ENCODE data around the gene VAMP8. TPM values are rescaled to one million over a fixed set of nuclear protein-coding genes. Genes with fewer than 3 reads are reported as not detected.

The VAMP8 gene
- polyA plus RNA-seq, 3 donors = 260 to 761 (median 623) TPM

DNA sequence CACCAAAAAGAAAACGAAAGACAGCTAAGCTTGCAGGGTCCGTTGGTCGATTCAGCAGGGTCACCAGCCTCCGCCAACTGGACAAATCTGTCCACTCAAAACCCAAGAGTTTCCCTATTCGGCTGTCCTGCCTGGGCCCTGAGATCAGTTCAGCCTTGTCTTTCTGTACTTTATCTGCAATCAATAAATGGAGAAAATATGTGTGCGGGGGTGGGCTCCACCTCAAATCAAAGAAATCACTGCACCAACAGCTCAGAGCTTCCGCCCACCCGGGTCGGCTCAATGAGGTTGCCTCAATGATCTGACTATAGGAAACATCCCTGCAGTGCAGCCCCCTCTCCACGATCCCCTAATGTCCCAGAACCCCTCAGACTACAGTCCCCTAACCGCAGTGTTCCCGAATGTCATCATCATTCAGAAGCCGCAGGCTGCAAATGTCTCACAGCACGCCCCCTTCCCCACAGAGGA lies 16.5 kb upstream of the VAMP8 start:
- peak overlapping the region; percentile 91 to 97 (median 95) for H3K27ac Mint-ChIP-seq
- H3K4me1 ChIP-seq (ENCODE audit: control insufficient read depth in 1 of 2, insufficient read depth in 2 of 2, low read length in 2 of 2) = peaks cover 44 to 48% of the 10 kb centered on the region in 2 donors
- DNase-seq = no peak
- H3K9me3 ChIP-seq (replicated peaks in 1 of 2; ENCODE audit: control insufficient read depth in 1 of 2, insufficient read depth in 1 of 2, low read length in 2 of 2) = no peaks in the 10 kb centered on the region
- H3K9me3 Mint-ChIP-seq = peaks cover 0 to 4% (median 0%) of the 10 kb centered on the region in 7 donors
- H3K9ac ChIP-seq (ENCODE audit: insufficient read depth, low read length, poor library complexity, severe bottlenecking) = peak overlapping the region; percentile 80
- no peaks in the 10 kb centered on the region for H4K20me1 ChIP-seq (ENCODE audit: insufficient read depth, low read length)
- H3K4me3 Mint-ChIP-seq = peak overlapping the region; percentile 94 to 98
- TF ChIP-seq CTCF (IDR thresholded peaks at IDR 0.05) = no peak
- WGBS (ENCODE audit: insufficient coverage) = 14% methylated on average over 8 of the region's 14 CpGs
- H3K79me2 ChIP-seq (ENCODE audit: insufficient read depth, low read length) = peaks cover 55% of the 10 kb centered on the region
- H3K36me3 Mint-ChIP-seq = peaks cover 21 to 34% of the 10 kb centered on the region in 2 donors
- H3K4me2 ChIP-seq (replicated peaks; ENCODE audit: extremely low read depth, low read length, poor library complexity, severe bottlenecking) = peak overlapping the region; percentile 93
- peak overlapping the region; percentile 80 to 94 for H3K27ac ChIP-seq (ENCODE audit: low read depth in 1 of 2, low read length in 2 of 2)
- peak overlapping the region; percentile 97 for H2AFZ ChIP-seq (ENCODE audit: insufficient read depth, low read depth, low read length, poor library complexity, severe bottlenecking)
- no peaks in the 10 kb centered on the region for H3K27me3 ChIP-seq (ENCODE audit: control insufficient read depth in 2 of 2, insufficient read depth in 2 of 2, low read length in 2 of 2)
- no peaks in the 10 kb centered on the region for H3K27me3 Mint-ChIP-seq (ENCODE audit: low read depth in 3 of 3)
- H3K36me3 ChIP-seq (replicated peaks in 1 of 2; ENCODE audit: control insufficient read depth in 1 of 2, insufficient read depth in 2 of 2, low read length in 2 of 2) = peaks cover 12 to 30% of the 10 kb centered on the region in 2 donors
- peak overlapping the region; percentile 66 to 99 (median 82) for H3K4me3 ChIP-seq (replicated peaks in 1 of 3; ENCODE audit: low read depth in 2 of 3, low read length in 3 of 3)
- intact Hi-C loops (cut with micrococcal nuclease) = loop anchor here in 1 of 2 donors (5.0 kb wide), 1 partner anchor 41 kb away; the partner anchor contains the start of gene TMEM150A
- peaks cover 45% of the 10 kb centered on the region for H3K4me1 Mint-ChIP-seq

DNA sequence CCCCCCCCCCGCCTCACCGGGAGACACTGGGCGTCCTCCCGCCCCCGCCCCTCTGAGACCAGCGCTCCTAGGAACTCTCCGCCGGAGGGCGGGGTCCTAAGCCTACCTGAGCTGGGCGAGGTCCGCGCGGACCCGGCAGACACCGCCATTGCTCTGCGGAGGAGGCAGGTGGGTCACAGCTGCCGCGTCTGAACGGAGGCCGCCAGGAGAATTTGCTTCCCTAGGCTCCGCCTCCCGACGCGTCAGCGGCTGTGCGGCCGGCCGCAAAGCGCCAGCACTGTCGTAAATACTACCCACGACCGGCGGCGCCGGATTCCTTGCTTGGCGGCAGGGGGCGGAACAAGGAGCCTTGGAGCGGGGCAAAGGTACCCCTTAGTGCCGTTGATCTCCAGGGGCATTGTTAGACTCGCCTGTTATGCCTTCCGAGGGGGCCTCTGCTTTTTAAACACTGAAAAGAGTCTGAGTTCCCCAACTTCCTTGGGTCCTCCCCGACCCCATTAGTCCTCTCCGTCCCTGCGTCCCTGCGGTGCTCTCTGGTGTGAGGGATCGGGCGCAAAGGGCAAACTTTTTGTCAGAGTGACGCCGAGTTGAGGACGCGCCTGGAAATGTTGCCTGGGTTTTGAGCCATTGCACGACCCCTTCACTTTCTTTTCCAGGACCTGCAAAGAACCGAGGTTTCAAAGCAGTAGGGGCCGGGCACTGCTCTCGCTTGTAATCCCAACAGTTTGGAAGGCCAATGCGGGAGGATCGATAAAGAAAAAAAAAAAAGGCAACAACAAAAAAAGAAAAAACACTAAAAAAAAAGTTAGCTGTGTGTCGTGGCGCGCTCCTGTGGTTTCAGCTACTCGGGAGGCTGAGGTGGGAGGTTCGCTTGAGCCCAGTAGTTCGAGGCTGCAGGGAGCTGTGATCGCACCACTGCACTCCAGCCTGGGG lies 15.8 kb upstream of the VAMP8 start, which contains the start of gene GGCX:
Gene GGCX (minus strand): TSS at position 214 of the 933 bp plus-strand sequence. CDS start 65 bp downstream, at position 149.
- 3% methylated on average over 50 of the region's 64 CpGs for WGBS (ENCODE audit: insufficient coverage)
- peak within 1 kb of the TSS; percentile 91 to 97 (median 95) for H3K27ac Mint-ChIP-seq
- Histone ChIP-seq H2AFZ (ENCODE audit: insufficient read depth, low read depth, low read length, poor library complexity, severe bottlenecking) (peak within 1 kb of the TSS; percentile 97), H3K9ac (ENCODE audit: insufficient read depth, low read length, poor library complexity, severe bottlenecking) (peak within 1 kb of the TSS; percentile 80), H3K36me3 (replicated peaks in 1 of 2; ENCODE audit: control insufficient read depth in 1 of 2, insufficient read depth in 2 of 2, low read length in 2 of 2) (peaks cover 7 to 23% of the 10 kb centered on the region in 2 donors), H3K4me3 (replicated peaks in 1 of 3; ENCODE audit: low read depth in 2 of 3, low read length in 3 of 3) (peak within 1 kb of the TSS; percentile 66 to 99 (median 82)), H3K27me3 (ENCODE audit: control insufficient read depth in 2 of 2, insufficient read depth in 2 of 2, low read length in 2 of 2) (no peaks in the 10 kb centered on the region), H4K20me1 (ENCODE audit: insufficient read depth, low read length) (no peaks in the 10 kb centered on the region), H3K9me3 (replicated peaks in 1 of 2; ENCODE audit: control insufficient read depth in 1 of 2, insufficient read depth in 1 of 2, low read length in 2 of 2) (no peaks in the 10 kb centered on the region), H3K4me2 (replicated peaks; ENCODE audit: extremely low read depth, low read length, poor library complexity, severe bottlenecking) (peak within 1 kb of the TSS; percentile 93), H3K79me2 (ENCODE audit: insufficient read depth, low read length) (peaks cover 48% of the 10 kb centered on the region), H3K4me1 (ENCODE audit: control insufficient read depth in 1 of 2, insufficient read depth in 2 of 2, low read length in 2 of 2) (peaks cover 44 to 52% of the 10 kb centered on the region in 2 donors), H3K27ac (ENCODE audit: low read depth in 1 of 2, low read length in 2 of 2) (peak within 1 kb of the TSS; percentile 80 to 94)
- intact Hi-C loops (cut with micrococcal nuclease) = loop anchor here in 1 of 2 donors (5.0 kb wide), 1 partner anchor 41 kb away; the partner anchor contains the start of gene TMEM150A
- TF ChIP-seq CTCF (IDR thresholded peaks at IDR 0.05) = no peak
- DNase-seq = peak; percentile 89 to 91 (median 89)
- peaks cover 16 to 27% of the 10 kb centered on the region in 2 donors for H3K36me3 Mint-ChIP-seq
- peaks cover 0 to 4% (median 0%) of the 10 kb centered on the region in 7 donors for H3K9me3 Mint-ChIP-seq
- peaks cover 46% of the 10 kb centered on the region for H3K4me1 Mint-ChIP-seq
- H3K27me3 Mint-ChIP-seq (ENCODE audit: low read depth in 3 of 3) = no peaks in the 10 kb centered on the region
- H3K4me3 Mint-ChIP-seq = peak within 1 kb of the TSS; percentile 94 to 99

All from CD14-positive monocyte (primary cell).